OCI-M2 (cell line): Measurements from ENCODE around the gene THADA.

Source experiments
- DNase-seq: peaks from one replicate; lab custom pipeline; 2025; ENCODE audit not compliant: unreplicated experiment; lab: John Stamatoyannopoulos, UW

Gene THADA

GRCh38 chr2:43513216-43513615 lies 82.6 kb downstream of the THADA start:
- no peak for DNase-seq

DNA sequence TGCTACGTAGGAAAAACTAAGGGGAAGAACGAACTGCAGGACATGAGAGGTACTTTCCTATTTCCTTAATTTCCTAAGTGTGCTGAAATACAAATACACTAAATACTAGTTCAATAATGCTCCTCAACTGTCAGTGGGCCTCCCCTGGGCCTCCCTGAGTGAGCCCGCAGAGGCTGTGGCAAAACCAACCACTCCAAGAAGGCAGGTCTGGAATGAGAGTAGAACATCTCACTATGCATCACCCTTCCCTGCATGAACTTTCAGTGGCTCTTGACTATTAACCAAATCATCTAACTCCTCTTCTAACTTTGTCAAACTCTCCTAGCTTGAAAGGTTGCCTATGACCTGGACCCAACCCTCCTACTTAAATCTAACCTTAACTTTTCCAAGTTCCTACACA lies 84.6 kb downstream of the THADA start:
- DNase-seq, result no peak

DNA sequence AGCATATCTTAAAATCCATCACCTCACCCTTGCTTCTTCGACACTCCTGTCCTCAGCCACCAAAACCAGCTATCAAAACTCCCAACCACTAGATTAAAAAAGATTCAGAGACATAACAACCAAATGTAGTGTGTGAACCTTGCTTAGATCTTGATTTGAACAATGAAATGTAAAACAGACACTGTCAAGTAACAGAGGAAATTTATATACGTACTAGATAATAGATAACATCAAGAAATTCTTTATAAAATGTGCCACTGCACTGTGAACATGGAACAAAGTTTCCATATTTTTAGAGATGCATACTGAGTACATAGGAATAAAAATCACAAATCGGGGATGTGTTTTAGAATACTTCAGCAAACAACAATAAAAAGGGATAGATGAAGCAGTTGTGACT lies 86.0 kb downstream of the THADA start:
- no peak for DNase-seq

DNA sequence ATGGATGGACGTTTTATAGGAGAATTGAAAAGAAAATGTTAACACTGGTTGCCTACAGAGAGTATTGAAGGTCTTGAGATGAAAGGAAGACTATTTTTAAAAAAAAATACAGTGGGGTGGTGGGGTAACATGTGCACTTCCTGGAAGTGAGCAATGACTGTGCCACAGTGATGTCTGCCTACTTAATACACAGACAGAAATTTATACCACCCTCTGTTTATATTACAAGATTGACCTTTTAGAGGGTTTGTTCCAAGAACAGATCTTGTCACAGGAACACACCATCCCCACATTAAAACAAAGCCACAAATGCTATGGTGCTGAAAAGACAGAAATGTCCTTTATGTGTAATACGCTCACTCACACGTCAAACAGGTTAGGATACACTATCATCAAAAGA lies 87.6 kb downstream of the THADA start:
- no peak for DNase-seq

DNA sequence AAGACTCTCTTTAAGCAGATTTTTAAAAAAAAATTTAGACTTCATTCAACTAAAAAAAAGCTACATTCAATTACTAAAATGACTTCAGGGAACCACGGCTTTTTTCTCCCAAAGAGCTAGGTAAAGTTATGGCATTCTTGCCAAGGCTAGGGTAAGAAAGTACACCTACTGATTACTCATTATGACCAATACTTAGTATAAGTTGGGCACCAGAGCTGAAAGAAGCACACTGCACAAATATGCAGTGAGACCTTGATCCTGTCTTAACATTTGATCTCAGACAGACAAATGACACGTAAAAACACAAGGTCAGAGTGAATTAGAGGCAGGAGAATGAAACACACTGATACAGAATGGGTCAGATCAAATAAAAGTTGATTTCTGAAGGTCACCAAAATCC lies 88.7 kb downstream of the THADA start:
- DNase-seq, result no peak

GRCh38 chr2:43495727-43496126 lies 100.1 kb downstream of the THADA start:
- DNase-seq, result no peak

DNA sequence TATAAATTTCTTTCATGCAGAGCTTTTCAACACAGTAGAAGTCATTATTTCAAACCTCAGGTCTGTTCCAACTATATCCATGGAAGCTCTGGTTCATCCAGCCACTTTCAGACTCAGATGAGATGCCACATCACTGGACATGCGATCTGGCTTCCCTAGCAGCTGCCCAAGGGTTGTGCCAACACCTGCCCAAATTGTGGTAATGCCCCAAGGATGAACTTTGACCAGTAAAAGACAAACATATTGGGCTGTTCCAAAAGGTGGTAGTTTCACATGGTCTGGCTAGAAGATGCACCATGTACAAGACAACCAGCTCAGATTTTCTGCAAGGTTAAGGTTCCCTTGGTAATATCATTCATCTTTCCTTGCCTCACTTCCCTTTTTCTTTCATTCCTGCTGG lies 101.9 kb downstream of the THADA start:
- no peak for DNase-seq

- no peak for DNase-seq
These were observed 104.7 kb downstream of the THADA start for GRCh38 chr2:43491065-43491639.

GRCh38 chr2:43490252-43490786 lies 105.5 kb downstream of the THADA start:
- no peak for DNase-seq

DNA sequence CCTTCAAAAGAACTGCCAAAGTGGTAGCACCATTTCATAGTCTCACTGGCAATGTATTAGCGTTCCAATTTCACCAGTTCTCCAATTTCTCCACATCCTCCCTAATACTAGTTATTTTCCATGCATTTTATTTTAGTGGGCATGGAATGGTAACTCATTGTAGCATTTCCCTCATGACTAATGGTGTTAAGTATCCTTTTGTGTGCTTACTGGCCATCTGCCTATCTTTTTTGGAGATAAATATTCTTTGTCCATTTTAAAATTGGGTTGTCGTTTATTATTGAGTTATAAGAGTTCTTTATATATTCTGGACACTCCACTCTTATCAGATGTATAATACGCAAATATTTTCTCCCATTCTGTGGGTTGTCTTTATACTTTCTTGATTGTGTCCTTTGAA lies 107.1 kb downstream of the THADA start:
- DNase-seq, result no peak

DNA sequence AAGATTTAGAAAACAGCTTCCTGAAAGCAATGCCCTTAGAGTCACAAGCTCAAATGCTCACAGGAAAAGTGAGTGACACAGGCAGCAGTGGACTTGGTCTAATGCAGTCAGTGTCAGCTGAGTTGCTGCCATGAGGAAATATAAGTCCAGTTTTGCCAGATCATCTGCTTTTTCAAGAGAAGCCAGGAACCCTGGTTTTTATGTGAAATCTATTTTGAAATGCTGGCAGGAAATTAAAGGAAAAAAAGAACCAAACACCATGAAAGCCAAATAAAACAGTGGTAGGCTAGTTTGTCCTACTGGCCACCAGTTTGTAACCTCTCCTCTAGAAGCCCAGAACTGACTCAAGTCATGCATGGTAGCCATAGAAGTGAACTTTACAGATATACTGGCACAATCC lies 109.2 kb downstream of the THADA start:
- DNase-seq, result no peak

GRCh38 chr2:43484323-43484930 lies 111.4 kb downstream of the THADA start:
- peak; percentile 4 for DNase-seq

DNA sequence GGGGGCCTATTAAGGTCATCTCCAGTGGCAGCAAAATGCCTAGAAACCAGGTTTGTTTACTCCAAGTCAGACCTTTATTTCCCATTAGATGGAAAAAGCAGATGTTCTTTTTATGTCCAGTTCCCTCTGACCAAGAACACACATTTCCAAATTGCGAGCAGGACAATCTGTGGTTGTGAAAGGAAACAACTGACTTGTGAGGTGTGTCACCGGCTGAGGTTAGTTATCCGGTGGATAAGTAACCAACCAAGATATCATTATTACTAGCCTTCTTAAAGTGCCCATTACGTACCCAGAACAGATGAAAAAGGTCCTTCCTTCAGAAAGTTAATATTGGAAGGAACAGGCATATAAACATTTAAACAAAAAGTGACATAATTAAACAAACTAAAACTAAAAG lies 112.9 kb downstream of the THADA start:
- no peak for DNase-seq

DNA sequence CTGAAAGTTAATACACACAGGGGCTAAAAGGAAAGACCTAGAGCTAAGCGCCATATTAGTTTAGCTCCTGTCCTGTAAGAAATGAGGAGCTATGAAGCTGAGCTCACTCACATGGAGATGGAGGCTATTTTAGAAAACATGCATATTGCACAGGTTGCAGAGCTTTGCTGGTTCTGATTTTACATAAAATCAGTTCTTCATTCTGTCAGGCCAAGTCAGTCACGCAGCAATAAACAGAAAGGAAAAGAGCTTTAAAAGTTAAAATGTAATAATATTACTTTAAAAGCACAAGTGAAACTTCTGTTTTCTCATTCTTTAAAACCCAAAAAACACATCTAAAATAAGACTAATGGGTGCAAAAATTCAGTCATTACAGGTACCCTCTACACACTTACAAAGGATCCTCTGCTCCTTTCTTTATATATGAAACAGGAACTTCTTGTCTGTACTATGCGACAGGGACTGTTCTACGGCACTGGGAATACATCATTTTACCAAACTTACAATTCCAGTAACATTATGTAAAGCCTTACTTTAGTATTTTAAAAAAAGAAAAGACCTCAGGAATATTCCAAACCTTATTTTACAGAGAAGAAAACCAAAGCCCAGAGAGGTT lies 113.8 kb downstream of the THADA start:
- no peak for DNase-seq

- no peak for DNase-seq
These were observed 115.0 kb downstream of the THADA start for GRCh38 chr2:43480874-43481273.

DNA sequence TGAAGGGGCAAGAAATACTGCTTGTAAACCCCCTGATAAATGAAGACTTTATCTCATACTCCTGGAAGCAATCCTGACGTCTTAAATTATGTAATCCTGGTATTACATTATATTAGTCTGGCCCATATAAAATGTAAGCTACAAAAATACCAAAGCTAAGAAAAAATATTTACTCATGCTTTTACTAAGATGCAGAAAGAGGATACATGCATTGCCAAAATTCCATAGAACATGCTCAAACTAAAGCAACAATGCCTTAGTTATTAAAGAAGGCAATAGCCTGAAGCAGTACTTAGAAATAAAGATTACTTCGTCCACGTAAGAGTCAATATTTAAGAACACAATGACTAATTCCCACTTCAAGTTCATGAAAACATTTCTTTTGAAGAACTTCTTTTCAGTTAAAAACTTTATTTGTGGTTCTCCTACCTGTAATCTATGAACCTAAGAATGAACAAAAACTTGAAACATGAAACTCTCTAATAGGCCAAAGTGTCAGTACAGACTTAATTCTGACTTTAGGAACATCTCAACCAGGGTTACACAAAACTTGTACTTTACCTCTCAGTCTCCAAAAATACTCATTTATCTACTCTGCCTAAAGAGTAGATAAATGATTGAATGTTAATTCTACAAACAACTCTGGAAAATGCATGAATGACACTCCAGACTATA lies 117.3 kb downstream of the THADA start:
- no peak for DNase-seq

- DNase-seq, result no peak
These were observed 119.9 kb downstream of the THADA start for GRCh38 chr2:43475922-43476321.

GRCh38 chr2:43475137-43475846 lies 120.5 kb downstream of the THADA start:
- DNase-seq, result no peak

GRCh38 chr2:43474273-43474672 lies 121.6 kb downstream of the THADA start:
- no peak for DNase-seq

DNA sequence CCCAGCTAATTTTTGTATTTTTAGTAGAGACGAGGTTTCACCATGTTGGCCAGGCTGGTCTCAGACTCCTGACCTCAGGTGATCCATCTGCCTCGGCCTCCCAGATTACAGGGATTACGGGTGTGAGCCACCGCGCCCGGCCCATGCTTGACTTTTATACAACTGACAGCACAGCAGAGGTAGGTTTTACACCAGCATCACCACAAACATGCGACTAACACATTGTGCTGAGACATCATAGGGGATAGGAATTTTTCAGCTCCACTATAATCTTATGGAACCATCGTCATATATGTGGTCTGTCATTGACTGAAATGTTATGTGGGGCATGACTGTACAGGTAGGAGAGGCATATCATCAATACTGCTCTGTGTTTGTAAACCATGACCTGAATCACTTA lies 122.1 kb downstream of the THADA start:
- no peak for DNase-seq

- DNase-seq, result no peak
These were observed 123.2 kb downstream of the THADA start for GRCh38 chr2:43472527-43473194.
